ENCODE results near the gene CCBE1. TPM values are rescaled to one million over a fixed set of nuclear protein-coding genes. Genes with fewer than 3 reads are reported as not detected.
A peak's percentile ranks its signal among the peaks of the same experiment; 100 is the strongest.

Gene CCBE1
- total and polyA plus RNA-seq, 5 donors: 0.48 to 3.5 (median 1.1) TPM

DNA sequence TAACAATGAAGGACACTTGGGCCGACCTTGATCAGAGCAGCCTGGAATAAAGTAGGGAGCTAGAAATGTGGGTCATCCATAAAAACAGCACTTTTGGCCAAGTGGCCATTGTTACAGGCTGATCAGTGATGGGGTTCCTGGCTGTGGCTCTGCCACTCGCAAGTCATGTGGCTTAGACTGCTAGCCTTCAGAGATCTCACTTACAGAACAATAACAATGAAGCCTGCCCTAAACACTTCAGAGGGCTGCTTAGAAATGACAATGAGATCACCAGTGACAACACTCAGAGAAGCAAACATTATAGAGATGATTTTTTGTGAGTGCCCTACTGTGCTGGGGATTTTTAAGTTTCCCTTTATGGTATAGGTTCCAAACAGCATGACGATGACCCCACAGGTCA is 230.2 kb downstream of the CCBE1 start:
- DNase-seq: no peak
- Histone ChIP-seq H3K4me3 (ENCODE audit: low read length) (no peak overlapping the region), H3K4me1 (ENCODE audit: control insufficient read depth, insufficient read depth, low read length) (no peaks in the 10 kb centered on the region), H3K27ac (ENCODE audit: low read length) (no peak overlapping the region), H3K9me3 (ENCODE audit: control insufficient read depth, low read length) (no peaks in the 10 kb centered on the region), H3K27me3 (ENCODE audit: control insufficient read depth, insufficient read depth) (no peaks in the 10 kb centered on the region)
- WGBS: 90% methylated on average over 3 of the region's 3 CpGs
- intact Hi-C loops (cut with DNase I): loop anchor here in 3 of 4 donors (5.0 to 10.0 kb wide), 3 partner anchors 88 to 230 kb away; partner anchors contain the start of gene CCBE1 (in 2 of the 3)
- no peak for ATAC-seq

DNA sequence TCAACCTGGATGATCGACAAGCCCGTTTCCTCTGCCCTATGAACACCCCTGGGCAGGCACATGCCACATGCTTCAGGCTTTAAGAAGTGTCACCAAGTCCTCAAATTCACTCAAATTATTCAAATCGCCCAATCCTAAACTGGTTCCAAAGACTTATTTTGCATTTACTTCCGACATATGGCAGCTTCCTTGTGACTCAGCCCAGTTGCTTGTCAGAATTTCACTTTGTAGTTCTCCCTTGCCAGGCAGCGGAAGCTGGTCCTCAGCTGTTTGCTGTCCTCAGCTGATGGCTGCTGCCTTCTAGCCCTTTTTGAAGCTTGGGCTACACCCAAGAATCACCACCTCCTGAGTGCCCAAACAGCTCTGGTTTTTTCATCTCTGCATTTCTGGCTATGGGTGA is 232.7 kb downstream of the CCBE1 start:
- Histone ChIP-seq H3K27ac (ENCODE audit: low read length) (no peak overlapping the region), H3K9me3 (ENCODE audit: control insufficient read depth, low read length) (no peaks in the 10 kb centered on the region), H3K4me3 (ENCODE audit: low read length) (no peak overlapping the region), H3K27me3 (ENCODE audit: control insufficient read depth, insufficient read depth) (no peaks in the 10 kb centered on the region), H3K4me1 (ENCODE audit: control insufficient read depth, insufficient read depth, low read length) (no peaks in the 10 kb centered on the region)
- DNase-seq: no peak
- no peak for ATAC-seq
- intact Hi-C loops (cut with DNase I): loop anchor here in 2 of 4 donors (10.0 kb wide), 2 partner anchors 90 to 230 kb away; partner anchors contain the start of gene CCBE1 (in 1 of the 2)
- 81% methylated on average over 5 of the region's 5 CpGs for WGBS

DNA sequence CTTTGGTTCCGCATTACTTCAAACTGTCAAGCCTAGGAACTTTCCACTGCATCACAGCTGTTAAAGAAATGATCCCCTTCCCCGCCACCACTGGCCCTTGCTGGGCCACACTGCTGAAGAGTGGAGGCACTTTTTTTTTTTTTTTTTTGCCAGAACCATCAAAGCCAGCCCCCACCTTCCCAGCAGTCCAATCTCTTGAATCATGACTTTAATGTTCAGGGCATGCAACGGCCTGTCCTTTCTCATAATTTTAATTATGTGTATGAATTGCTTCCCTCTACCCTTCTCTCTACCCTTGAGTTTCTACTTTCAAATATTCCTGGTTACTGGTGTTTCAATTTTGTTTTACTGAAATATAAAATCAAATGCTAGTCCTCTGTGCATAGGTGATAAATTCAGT is 236.1 kb downstream of the CCBE1 start:
- intact Hi-C loops (cut with DNase I): loop anchor here in 2 of 4 donors (10.0 kb wide), 2 partner anchors 94 to 234 kb away; partner anchors contain the start of gene CCBE1 (in 1 of the 2)
- 81% methylated on average over 3 of the region's 3 CpGs for WGBS

DNA sequence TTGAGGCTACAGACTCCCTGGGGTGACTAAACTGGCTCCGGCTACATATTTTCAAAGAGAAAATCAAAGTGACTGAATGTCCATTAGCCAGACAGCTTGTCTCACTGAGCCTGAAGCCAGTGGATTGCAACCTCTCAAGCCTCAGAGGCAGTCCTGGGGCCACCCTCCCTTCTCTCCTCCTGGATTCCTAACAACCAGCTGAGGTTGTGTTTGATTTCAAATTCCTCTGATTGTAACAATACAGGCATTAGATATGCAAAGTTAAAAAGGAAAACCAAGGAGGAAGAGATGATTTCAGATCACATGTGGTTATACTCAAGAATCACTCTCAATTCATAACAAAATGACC is 237.2 kb downstream of the CCBE1 start:
- no peak overlapping the region for H3K27ac ChIP-seq (ENCODE audit: low read length)
- H3K27me3 ChIP-seq (ENCODE audit: control insufficient read depth, insufficient read depth): no peaks in the 10 kb centered on the region
- H3K9me3 ChIP-seq (ENCODE audit: control insufficient read depth, low read length): no peaks in the 10 kb centered on the region
- no peaks in the 10 kb centered on the region for H3K4me1 ChIP-seq (ENCODE audit: control insufficient read depth, insufficient read depth, low read length)
- intact Hi-C loops (cut with DNase I): loop anchor here in 2 of 4 donors (1.0 to 10.0 kb wide), 3 partner anchors 95 to 363 kb away; partner anchors contain the start of gene CCBE1 (in 1 of the 2)
- DNase-seq (peak in 1 of 3 donors; percentile 56), ATAC-seq (peak in 1 of 2 donors; percentile 38)
- no peak overlapping the region for H3K4me3 ChIP-seq (ENCODE audit: low read length)
- 53% methylated on average over 1 of the region's 1 CpG for WGBS

More for the DNA sequence above, 236.1 kb downstream of the CCBE1 start:
- DNase-seq (no peak), ATAC-seq (no peak)
- no peaks in the 10 kb centered on the region for H3K9me3 ChIP-seq (ENCODE audit: control insufficient read depth, low read length)
- no peaks in the 10 kb centered on the region for H3K4me1 ChIP-seq (ENCODE audit: control insufficient read depth, insufficient read depth, low read length)
- H3K27me3 ChIP-seq (ENCODE audit: control insufficient read depth, insufficient read depth): no peaks in the 10 kb centered on the region
- no peak overlapping the region for H3K4me3 ChIP-seq (ENCODE audit: low read length)
- H3K27ac ChIP-seq (ENCODE audit: low read length): no peak overlapping the region

DNA sequence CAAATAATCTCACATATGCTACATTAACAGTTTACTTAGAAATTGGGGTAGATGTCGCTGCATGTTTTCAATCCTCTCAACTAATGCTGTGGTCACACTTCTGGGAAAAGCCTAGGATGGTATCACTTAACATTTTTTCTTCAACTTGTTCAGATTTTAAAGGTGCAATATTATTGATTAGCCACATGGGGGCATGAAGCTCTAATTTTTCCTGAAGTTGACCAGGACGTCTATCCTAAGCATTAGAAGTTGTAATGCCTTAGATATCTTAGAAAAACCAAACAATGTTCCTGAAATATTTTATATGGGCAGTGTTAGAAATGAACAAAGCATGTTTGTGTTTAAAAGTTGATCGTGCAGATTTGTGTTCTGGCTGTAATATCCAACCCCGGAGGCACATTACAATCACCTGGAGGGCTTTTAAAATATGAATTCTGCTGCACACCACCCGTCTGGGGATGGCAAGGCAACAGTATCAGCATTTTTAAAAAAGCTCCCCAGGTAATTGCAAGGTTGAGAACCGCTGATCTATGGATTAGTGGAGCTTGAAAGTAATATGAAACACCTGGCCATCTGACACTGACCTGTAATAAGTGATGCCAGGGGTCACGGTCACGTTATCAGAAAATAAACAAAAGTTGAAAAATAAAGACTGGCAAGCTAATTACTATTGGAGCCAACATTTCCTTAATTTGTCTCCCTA is 237.7 kb downstream of the CCBE1 start:
- peaks cover 2% of the 10 kb centered on the region for H3K4me1 ChIP-seq (ENCODE audit: control insufficient read depth, insufficient read depth, low read length)
- H3K4me3 ChIP-seq (ENCODE audit: low read length): no peak overlapping the region
- 17% methylated on average over 8 of the region's 8 CpGs for WGBS
- H3K27ac ChIP-seq (ENCODE audit: low read length): no peak overlapping the region
- intact Hi-C loops (cut with DNase I): loop anchor here in 3 of 4 donors (1.0 to 10.0 kb wide), 6 partner anchors 95 to 364 kb away; partner anchors contain the start of gene CCBE1 (in 1 of the 3)
- H3K9me3 ChIP-seq (ENCODE audit: control insufficient read depth, low read length): no peaks in the 10 kb centered on the region
- H3K27me3 ChIP-seq (ENCODE audit: control insufficient read depth, insufficient read depth): no peaks in the 10 kb centered on the region
- DNase-seq (no peak), ATAC-seq (peak; percentile 44 to 60)

DNA sequence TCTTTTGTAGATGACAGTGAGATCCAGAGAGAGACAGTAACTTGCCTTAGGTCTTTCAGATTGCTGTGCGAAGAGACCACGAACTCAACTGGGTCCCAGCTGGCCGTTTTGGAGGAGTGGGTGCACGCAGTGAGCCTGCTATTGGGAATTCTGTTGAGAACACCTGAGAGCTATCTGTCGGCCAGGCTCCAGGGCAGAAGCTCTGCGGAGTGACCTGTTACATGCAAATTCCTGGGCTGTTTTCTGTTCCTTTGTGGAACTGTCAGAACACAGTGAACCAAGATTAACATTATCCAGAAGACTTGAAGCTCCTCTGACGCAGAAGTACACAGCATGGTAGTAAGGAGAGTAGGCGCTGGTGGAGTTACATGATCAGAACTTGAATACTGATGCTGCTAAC is 238.6 kb downstream of the CCBE1 start:
- no peaks in the 10 kb centered on the region for H3K27me3 ChIP-seq (ENCODE audit: control insufficient read depth, insufficient read depth)
- intact Hi-C loops (cut with DNase I): loop anchor here in 3 of 4 donors (2.0 to 5.0 kb wide), 3 partner anchors 174 to 364 kb away; no protein-coding TSS in a partner anchor
- no peak overlapping the region for H3K4me3 ChIP-seq (ENCODE audit: low read length)
- DNase-seq (no peak), ATAC-seq (no peak)
- H3K9me3 ChIP-seq (ENCODE audit: control insufficient read depth, low read length): no peaks in the 10 kb centered on the region
- peaks cover 2% of the 10 kb centered on the region for H3K4me1 ChIP-seq (ENCODE audit: control insufficient read depth, insufficient read depth, low read length)
- WGBS: 57% methylated on average over 8 of the region's 8 CpGs
- no peak overlapping the region for H3K27ac ChIP-seq (ENCODE audit: low read length)

DNA sequence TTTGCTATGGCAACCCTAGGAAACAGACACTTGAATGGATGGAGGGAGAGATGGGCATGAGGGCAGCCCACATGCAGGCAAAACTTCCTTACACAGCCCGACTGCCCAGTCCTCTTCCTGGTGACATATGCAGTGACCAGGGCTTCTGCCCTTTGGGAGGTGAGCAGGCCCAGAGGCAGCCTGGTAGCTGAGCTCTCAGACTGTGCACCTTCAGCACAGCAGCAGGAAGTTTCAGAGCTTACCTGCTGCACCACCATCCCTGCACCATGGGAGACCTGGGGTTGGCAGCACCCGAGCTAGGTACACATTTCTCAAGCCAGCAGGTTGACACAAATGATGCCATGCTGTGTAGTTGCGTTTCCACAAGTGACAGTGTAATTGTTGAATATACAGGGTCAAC is 240.6 kb downstream of the CCBE1 start:
- DNase-seq: no peak
- intact Hi-C loops (cut with DNase I): loop anchor here in 1 of 4 donors (5.0 kb wide), 1 partner anchor 366 kb away; no protein-coding TSS in a partner anchor
- ATAC-seq: no peak
- no peaks in the 10 kb centered on the region for H3K9me3 ChIP-seq (ENCODE audit: control insufficient read depth, low read length)
- 80% methylated on average over 3 of the region's 3 CpGs for WGBS
- H3K27ac ChIP-seq (ENCODE audit: low read length): no peak overlapping the region
- no peak overlapping the region for H3K4me3 ChIP-seq (ENCODE audit: low read length)
- no peaks in the 10 kb centered on the region for H3K27me3 ChIP-seq (ENCODE audit: control insufficient read depth, insufficient read depth)
- H3K4me1 ChIP-seq (ENCODE audit: control insufficient read depth, insufficient read depth, low read length): peaks cover 2% of the 10 kb centered on the region

DNA sequence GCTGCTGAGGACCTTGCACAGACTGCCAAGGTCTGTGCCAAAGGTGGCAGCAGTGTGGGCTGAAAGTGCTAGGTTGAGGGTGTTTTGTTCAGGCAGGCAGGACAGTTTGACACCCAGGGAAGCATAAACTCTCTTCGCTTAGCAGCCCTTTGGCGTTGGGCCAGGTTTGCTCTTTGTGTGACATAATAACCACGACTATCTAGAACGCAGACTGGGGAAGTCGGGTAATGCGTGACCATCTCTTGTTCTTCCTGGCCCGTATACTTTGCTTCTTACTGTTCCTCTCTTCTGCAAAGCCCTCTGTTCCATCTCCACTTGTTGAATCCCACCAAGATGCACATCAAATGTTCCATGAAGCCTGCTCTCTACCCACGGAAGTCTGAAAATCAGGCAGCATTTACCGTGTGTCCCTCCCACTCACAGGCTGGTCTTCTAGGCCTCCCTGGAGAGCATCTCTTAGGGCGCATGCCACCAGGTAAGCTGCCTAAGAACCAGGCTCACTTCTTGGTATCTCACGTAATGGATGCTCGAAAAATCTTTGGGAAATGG is 241.4 kb downstream of the CCBE1 start:
- Histone ChIP-seq H3K27ac (ENCODE audit: low read length) (no peak overlapping the region), H3K4me1 (ENCODE audit: control insufficient read depth, insufficient read depth, low read length) (peaks cover 2% of the 10 kb centered on the region), H3K27me3 (ENCODE audit: control insufficient read depth, insufficient read depth) (no peaks in the 10 kb centered on the region), H3K4me3 (ENCODE audit: low read length) (no peak overlapping the region), H3K9me3 (ENCODE audit: control insufficient read depth, low read length) (no peaks in the 10 kb centered on the region)
- ATAC-seq (peak in 1 of 2 donors; percentile 36), DNase-seq (peak in 2 of 3 donors; percentile 69 to 81)
- intact Hi-C loops (cut with DNase I): loop anchor here in 1 of 4 donors (5.0 kb wide), 1 partner anchor 366 kb away; no protein-coding TSS in a partner anchor
- 61% methylated on average over 12 of the region's 12 CpGs for WGBS

DNA sequence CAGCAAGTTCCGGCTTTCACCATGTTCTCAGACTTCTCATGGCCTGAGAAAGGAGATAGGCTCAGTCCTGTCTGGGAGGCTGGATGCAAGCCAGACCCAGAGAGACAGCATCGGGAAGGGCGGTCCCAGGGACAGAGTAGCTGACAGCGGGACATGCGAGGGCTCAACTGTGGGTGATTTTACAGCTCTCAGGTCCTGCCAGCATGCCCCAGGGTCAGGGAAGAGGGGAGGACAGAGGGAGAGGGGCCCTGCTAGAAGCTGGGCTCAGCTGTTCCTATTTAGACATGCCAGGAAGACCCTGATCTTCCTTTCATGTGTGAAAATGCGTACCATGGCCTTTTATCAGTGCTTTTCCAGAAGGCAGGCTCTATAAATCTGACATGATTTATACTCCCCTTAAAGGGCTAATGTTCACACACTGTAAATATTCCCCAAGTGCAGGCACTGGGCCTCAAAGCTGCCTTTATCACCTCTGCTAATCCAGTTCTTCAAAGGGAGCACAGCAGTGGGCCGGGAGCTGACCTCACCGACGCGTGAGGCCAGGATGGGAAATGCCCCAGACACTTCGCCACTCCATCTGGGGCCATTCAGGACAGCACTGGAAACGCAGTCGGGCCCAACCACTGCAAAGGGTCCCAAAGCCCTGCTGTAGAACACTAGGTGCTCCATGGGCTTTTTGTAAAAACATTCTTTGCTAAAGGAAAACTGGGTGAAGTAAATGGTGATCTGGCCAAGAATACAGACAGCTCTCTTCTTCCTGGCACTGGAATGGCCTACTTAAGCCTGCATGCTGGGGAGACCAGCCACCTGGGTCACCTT is 242.1 kb downstream of the CCBE1 start:
- ATAC-seq (peak; percentile 65 to 70), DNase-seq (peak; percentile 33 to 79 (median 77))
- intact Hi-C loops (cut with DNase I): loop anchor here in 1 of 4 donors (5.0 kb wide), 1 partner anchor 367 kb away; no protein-coding TSS in a partner anchor
- H3K4me1 ChIP-seq (ENCODE audit: control insufficient read depth, insufficient read depth, low read length): peaks cover 2% of the 10 kb centered on the region
- no peak overlapping the region for H3K4me3 ChIP-seq (ENCODE audit: low read length)
- H3K27ac ChIP-seq (ENCODE audit: low read length): no peak overlapping the region
- WGBS: 30% methylated on average over 13 of the region's 13 CpGs
- H3K27me3 ChIP-seq (ENCODE audit: control insufficient read depth, insufficient read depth): no peaks in the 10 kb centered on the region
- no peaks in the 10 kb centered on the region for H3K9me3 ChIP-seq (ENCODE audit: control insufficient read depth, low read length)

DNA sequence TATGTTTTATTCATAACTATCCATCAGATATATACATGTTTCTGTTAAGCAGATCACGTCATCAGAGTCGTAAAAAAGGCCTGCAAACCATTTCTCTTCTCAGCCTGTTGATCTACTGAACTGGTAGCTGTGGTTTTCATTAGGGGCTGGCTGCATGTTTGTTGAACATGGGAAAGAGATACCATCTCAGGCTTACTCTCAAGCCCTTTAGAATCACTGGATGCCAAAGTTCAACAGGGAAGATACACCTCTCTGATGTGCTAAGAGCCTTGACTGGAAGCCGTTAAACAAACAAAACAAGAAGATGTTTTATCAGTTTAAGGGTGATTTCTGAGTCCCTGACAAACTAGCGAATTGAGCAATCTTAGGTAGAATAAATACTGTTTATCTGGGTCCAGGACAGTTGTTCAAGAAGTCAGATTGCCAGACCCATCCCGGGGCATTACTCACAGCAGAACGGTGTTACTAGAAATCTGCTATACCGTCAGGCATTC is 243.7 kb downstream of the CCBE1 start:
- Histone ChIP-seq H3K9me3 (ENCODE audit: control insufficient read depth, low read length) (no peaks in the 10 kb centered on the region), H3K4me3 (ENCODE audit: low read length) (no peak overlapping the region), H3K27me3 (ENCODE audit: control insufficient read depth, insufficient read depth) (no peaks in the 10 kb centered on the region), H3K4me1 (ENCODE audit: control insufficient read depth, insufficient read depth, low read length) (peaks cover 2% of the 10 kb centered on the region), H3K27ac (ENCODE audit: low read length) (no peak overlapping the region)
- WGBS: 77% methylated on average over 7 of the region's 7 CpGs
- intact Hi-C loops (cut with DNase I): no loop called here
- DNase-seq (no peak), ATAC-seq (no peak)
